NCI-H1092 (cell line): ENCODE measurements around the gene EEIG2.
A peak's percentile ranks its signal among the peaks of the same experiment; 100 is the strongest.

Source experiments
- DNase-seq: peaks from one replicate; lab custom pipeline; 2025; lab: John Stamatoyannopoulos, UW

The EEIG2 gene

GRCh38 chr1:108584428-108584856 is 24.5 kb downstream of the EEIG2 start:
- no peak for DNase-seq

- DNase-seq, result no peak
These were observed 25.4 kb downstream of the EEIG2 start for GRCh38 chr1:108585313-108585712.

DNA sequence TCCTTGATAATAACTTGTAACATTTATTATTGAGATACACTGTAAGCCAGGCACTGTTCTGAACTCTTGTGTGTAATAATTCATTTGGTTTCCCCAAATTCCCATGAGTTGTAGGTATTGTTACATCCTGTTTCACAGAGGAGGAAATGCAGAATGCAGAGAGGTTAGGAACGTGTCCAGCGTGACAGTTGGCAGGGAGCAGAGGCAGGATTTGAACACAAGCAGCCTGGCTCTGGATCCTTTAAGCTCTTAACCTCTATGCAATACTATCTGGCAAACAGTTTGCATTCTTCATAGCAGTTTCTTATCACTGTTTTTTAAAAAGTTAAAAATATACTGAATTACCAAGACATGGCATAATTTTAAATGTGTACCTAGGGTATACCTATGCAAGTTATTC is 30.5 kb downstream of the EEIG2 start:
- no peak for DNase-seq

GRCh38 chr1:108590957-108591356 is 31.1 kb downstream of the EEIG2 start:
- DNase-seq, result no peak

- no peak for DNase-seq
These were observed 31.6 kb downstream of the EEIG2 start for GRCh38 chr1:108591466-108591865.

GRCh38 chr1:108592030-108592759 is 32.3 kb downstream of the EEIG2 start:
- DNase-seq, result no peak

DNA sequence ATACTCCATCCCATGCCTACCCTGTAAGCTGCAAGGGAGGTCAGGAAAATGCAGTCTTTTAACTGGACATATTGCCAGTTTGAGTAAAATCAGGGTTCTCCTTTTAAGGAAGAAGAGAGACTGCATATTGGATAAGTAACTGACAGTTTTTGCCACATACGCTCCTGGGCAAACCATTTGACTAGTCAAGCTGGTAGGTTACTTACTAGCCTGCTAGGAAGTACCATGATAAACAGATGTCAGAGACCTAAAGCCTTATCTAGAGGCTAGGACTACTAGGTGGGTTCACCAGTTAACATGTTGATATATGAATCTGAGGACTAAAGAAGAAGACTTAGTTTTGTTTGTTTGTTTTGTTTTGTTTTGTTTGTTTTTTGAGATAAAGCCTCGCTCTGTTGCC is 33.5 kb downstream of the EEIG2 start:
- no peak for DNase-seq

DNA sequence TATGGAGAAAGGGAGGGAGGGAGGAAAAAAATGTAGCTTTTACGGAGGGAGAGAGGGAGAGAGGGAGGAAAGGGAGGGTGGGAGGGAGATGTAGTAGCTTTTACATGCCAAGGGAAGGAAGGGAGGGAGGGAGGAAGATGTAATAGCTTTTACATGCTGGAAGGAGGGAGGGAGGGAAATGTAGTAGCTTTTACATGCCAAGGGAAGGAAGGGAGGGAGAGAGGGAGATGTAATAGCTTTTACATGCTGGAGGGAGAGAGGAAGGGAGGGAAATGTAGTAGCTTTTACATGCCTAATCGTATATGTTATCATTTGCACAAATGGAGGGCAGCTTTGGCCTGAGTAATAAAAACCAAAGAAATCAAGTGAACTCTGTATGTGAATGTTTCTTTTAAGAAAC is 35.6 kb downstream of the EEIG2 start:
- DNase-seq, result no peak

- no peak for DNase-seq
These were observed 37.1 kb downstream of the EEIG2 start for GRCh38 chr1:108597041-108597440.

DNA sequence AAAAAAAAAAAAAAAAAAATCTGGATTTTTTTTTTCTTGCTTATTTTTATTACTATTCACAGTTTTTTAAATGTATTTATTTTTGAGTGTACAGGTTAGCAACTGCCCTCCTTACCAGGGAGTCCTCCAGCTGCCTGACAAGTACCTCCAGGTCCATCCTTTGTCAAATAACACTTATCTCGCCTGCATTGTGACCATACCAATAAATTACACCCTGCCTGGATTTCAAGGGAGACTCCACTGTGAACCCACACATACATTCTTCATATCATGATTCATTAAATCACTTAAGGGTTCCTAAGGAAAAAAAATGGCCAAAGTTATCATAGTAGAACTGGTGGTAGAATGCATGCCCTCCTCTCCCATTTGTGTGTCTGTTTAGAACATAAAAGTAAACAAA is 38.4 kb downstream of the EEIG2 start:
- no peak for DNase-seq

- no peak for DNase-seq
These were observed 40.6 kb downstream of the EEIG2 start for GRCh38 chr1:108600504-108600903.

- no peak for DNase-seq
These were observed 42.0 kb downstream of the EEIG2 start for GRCh38 chr1:108601708-108602410.

DNA sequence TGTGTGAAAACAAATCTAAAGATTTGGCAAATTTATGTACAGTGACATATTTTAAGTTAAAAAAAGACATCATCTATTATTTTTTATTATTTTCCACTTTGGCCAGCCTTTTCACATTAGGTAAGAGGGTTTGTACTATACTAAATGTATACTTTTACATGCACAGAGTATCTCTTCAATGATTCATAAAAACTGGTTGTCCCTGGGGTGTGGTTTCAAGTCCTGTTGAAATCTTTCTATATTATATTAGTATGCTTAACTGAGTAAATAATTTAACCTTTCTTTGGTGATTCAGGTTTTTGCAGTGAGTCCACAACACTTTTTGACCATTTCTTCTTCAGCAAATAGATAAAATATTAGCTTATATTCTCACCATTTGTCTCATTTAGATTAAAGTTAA is 45.7 kb downstream of the EEIG2 start:
- no peak for DNase-seq

DNA sequence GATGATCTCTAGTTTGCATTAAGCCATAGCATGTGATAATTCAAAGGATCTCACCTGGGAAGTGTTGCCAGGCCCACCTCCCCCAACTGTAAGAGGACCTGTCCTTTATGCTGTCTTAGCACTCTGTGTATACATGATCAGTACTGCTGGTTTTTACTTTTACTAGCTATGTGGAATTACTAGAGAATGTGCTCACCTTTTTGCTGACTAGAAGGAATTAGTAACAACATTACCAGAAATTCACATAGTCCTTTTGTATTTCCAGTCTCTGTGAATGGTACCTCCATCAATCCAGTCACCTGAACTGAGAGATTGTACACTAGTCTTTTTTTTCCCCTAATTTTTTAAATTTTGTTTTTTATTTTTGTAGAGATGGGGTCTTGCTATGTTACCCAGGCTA is 46.6 kb downstream of the EEIG2 start:
- no peak for DNase-seq

DNA sequence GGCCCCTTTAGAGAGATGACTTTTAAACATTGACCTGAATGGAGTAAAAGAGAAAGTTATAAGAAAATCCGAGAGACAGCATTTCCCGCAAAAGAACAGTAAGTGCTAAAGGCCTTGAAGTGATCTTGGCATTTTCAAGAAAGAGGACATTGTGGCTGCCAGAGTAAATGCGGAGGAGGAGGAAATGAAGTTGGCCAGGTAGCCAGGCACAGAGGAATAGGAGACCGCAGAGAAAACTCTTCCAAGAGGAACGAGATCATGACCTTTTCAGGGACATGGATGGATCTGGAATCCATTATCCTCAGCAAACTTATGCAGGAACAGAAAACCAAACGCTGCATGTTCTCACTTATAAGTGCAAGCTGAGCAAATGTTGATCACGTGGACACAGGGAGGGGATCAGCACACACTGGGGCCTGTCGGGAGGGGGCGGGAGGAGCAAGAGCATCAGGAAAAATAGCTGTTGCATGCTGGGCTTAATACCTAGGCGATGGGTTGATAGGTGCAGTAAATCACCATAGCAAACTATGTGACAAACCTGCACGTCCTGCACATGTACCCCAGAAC is 49.7 kb downstream of the EEIG2 start:
- DNase-seq, result peak; percentile 56
